KMS-11 (cell line): ENCODE results near the gene FNBP1L.
"Not testable (repeated sequence)": the region's sequence is repeated elsewhere in the genome, so short reads cannot be mapped to it uniquely, and the experiment has no call there.

Experiments used
- H2AFZ ChIP-seq: fragments of 200-600 bp; sonication (generic); 2 replicates; pipeline ENCODE4 v1.6.1; 2016; ENCODE audit warnings: antibody characterized with exemption, mixed run types, low read depth
- H3K27ac ChIP-seq: fragments of 200-600 bp; sonication (generic); 2 replicates; pipeline ENCODE4 v1.6.1; 2016; ENCODE audit warnings: mild to moderate bottlenecking, mixed run types
- H3K27me3 ChIP-seq: fragments of 200-600 bp; sonication (generic); 2 replicates; pipeline ENCODE4 v1.6.1; 2017; ENCODE audit warnings: mild to moderate bottlenecking, low read depth, mixed run types, moderate library complexity; ENCODE audit not compliant: insufficient read depth
- H3K36me3 ChIP-seq: fragments of 200-600 bp; sonication (generic); 2 replicates; pipeline ENCODE4 v1.6.1; 2017; ENCODE audit warnings: mild to moderate bottlenecking, mixed run types; ENCODE audit not compliant: insufficient read depth
- H3K4me1 ChIP-seq: fragments of 200-600 bp; sonication (generic); 2 replicates; pipeline ENCODE4 v1.6.1; 2016; ENCODE audit warnings: mild to moderate bottlenecking, low read depth, mixed run types; ENCODE audit not compliant: poor library complexity, severe bottlenecking
- H3K4me2 ChIP-seq: fragments of 200-600 bp; sonication (generic); 2 replicates; pipeline ENCODE4 v1.7.0; 2016; ENCODE audit warnings: mild to moderate bottlenecking, mixed run types
- H3K4me3 ChIP-seq: fragments of 200-600 bp; sonication (generic); IDR thresholded peaks from 2 replicates; pipeline ENCODE4 v1.6.1; 2017; ENCODE audit warnings: low read depth, low read length, mixed read lengths; ENCODE audit not compliant: insufficient read depth
- H3K79me2 ChIP-seq: fragments of 200-600 bp; sonication (generic); 2 replicates; pipeline ENCODE4 v1.6.1; 2016; ENCODE audit warnings: low read depth, mixed run types; ENCODE audit not compliant: insufficient read depth
- H3K9ac ChIP-seq: fragments of 200-600 bp; sonication (generic); 2 replicates; pipeline ENCODE4 v1.6.1; 2016; ENCODE audit warnings: mild to moderate bottlenecking, mixed run types
- H4K20me1 ChIP-seq: fragments of 200-600 bp; sonication (generic); 2 replicates; pipeline ENCODE4 v1.6.1; 2016; ENCODE audit warnings: mild to moderate bottlenecking, mixed run types; ENCODE audit not compliant: insufficient read depth
- TF ChIP-seq, protein P1 (sequence below): fragments of 200-600 bp; sonication (generic); conservative IDR thresholded peaks from 2 replicates; pipeline ENCODE4 v1.6.1; 2017; ENCODE audit warnings: low read depth, mild to moderate bottlenecking, antibody characterized with exemption, low read length, moderate library complexity, mixed read lengths

Gene FNBP1L

DNA sequence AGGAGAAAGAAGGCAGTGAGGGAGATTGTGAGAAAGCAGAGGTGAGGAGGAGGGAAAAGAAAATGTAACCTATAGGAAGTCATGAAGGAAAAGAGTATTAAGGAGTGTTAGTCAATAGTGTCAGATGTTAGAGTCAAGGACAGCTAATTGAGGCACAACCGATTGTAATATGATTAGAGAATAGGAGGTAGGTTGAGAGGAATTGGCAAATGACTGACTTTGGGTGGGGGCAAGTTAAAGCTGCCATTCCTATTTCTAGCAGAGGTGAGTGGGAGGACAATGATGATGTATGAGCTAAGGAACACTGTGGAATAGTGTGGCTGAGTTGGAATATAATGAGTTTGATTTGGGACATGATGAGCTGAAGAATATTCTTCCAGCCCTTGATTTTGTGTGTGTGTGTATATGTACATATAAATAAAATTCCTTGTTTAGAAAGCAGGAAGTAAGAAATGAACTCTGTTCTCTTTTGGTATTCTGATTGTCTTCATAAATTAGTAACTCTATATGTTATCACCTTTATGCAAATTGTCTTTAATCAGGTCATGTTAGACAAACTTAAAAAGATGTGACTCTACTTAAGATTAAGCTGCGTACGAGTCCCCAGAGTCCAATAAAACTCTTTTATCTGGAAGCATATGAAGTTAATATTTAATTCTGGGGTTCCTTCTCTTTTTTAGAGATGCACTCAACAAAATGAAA is 98.4 kb downstream of the FNBP1L start:
- no peak overlapping the region for H3K4me2 ChIP-seq
- H3K4me3 ChIP-seq = no peak overlapping the region
- no peaks in the 10 kb centered on the region for H4K20me1 ChIP-seq
- no peaks in the 10 kb centered on the region for H3K4me1 ChIP-seq
- no peaks in the 10 kb centered on the region for H3K79me2 ChIP-seq
- no peaks in the 10 kb centered on the region for H3K36me3 ChIP-seq
- H3K27ac ChIP-seq = no peak overlapping the region
- H3K9ac ChIP-seq = no peak overlapping the region
- H3K27me3 ChIP-seq = no peaks in the 10 kb centered on the region
- TF ChIP-seq, protein P1, sequence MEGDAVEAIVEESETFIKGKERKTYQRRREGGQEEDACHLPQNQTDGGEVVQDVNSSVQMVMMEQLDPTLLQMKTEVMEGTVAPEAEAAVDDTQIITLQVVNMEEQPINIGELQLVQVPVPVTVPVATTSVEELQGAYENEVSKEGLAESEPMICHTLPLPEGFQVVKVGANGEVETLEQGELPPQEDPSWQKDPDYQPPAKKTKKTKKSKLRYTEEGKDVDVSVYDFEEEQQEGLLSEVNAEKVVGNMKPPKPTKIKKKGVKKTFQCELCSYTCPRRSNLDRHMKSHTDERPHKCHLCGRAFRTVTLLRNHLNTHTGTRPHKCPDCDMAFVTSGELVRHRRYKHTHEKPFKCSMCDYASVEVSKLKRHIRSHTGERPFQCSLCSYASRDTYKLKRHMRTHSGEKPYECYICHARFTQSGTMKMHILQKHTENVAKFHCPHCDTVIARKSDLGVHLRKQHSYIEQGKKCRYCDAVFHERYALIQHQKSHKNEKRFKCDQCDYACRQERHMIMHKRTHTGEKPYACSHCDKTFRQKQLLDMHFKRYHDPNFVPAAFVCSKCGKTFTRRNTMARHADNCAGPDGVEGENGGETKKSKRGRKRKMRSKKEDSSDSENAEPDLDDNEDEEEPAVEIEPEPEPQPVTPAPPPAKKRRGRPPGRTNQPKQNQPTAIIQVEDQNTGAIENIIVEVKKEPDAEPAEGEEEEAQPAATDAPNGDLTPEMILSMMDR = no peak
- no peak overlapping the region for H2AFZ ChIP-seq

GRCh38 chr1:93549131-93549530 is 101.2 kb downstream of the FNBP1L start:
- TF ChIP-seq, protein P1 = no peak
- H3K4me2 ChIP-seq = no peak overlapping the region
- no peaks in the 10 kb centered on the region for H3K4me1 ChIP-seq
- no peaks in the 10 kb centered on the region for H3K36me3 ChIP-seq
- H3K9ac ChIP-seq = no peak overlapping the region
- H3K79me2 ChIP-seq = no peaks in the 10 kb centered on the region
- no peak overlapping the region for H3K4me3 ChIP-seq
- no peaks in the 10 kb centered on the region for H3K27me3 ChIP-seq
- H2AFZ ChIP-seq = no peak overlapping the region
- no peak overlapping the region for H3K27ac ChIP-seq
- no peaks in the 10 kb centered on the region for H4K20me1 ChIP-seq

DNA sequence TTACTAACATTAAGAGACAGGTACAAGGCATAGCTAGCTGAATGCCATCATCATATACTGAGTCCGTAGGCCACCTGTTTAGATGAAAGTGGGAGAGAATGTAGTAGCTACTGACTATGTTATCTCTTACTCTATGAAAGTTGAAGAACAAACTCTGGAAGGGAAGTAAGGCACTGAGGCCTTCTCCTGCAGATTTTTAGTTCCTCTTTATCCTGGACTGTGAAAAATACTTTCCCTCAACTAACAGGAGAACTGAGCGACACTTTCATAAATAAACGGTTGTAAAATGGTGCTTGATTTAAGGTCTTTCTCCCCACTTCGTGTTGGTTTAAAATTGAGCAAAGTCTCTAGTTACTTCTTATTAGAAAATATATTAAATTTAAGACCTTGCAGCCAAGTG is 101.9 kb downstream of the FNBP1L start:
- TF ChIP-seq, protein P1 = no peak
- Histone ChIP-seq H3K36me3 (no peaks in the 10 kb centered on the region), H3K4me2 (no peak overlapping the region), H3K27me3 (no peaks in the 10 kb centered on the region), H4K20me1 (no peaks in the 10 kb centered on the region), H3K79me2 (no peaks in the 10 kb centered on the region), H3K4me3 (no peak overlapping the region), H3K9ac (no peak overlapping the region), H3K27ac (no peak overlapping the region), H3K4me1 (no peaks in the 10 kb centered on the region), H2AFZ (no peak overlapping the region)

- Histone ChIP-seq H2AFZ (no peak overlapping the region), H3K4me1 (no peaks in the 10 kb centered on the region), H3K27ac (no peak overlapping the region), H3K4me2 (no peak overlapping the region), H3K4me3 (no peak overlapping the region), H4K20me1 (no peaks in the 10 kb centered on the region), H3K27me3 (no peaks in the 10 kb centered on the region), H3K9ac (no peak overlapping the region), H3K79me2 (no peaks in the 10 kb centered on the region), H3K36me3 (no peaks in the 10 kb centered on the region)
- TF ChIP-seq, protein P1 = no peak
Measured at GRCh38 chr1:93552741-93553455, 105.0 kb downstream of the FNBP1L start.

- H3K27ac ChIP-seq, H3K9ac ChIP-seq, H2AFZ ChIP-seq, H3K4me3 ChIP-seq, H3K4me1 ChIP-seq, H4K20me1 ChIP-seq, H3K79me2 ChIP-seq, H3K27me3 ChIP-seq, H3K36me3 ChIP-seq, H3K4me2 ChIP-seq: not testable (repeated sequence)
Measured at GRCh38 chr1:93553886-93554490, 106.1 kb downstream of the FNBP1L start.
